Right lobe of liver (tissue), 4 donors: ENCODE results near the gene MMP13.

Source experiments
- POLR2A ChIP-seq: fragments of 450-650 bp; IDR thresholded peaks from one replicate; pipeline ENCODE4 v1.6.1; 2017; ENCODE audit warnings: antibody characterized with exemption, mild to moderate bottlenecking
- TF ChIP-seq, protein P1 (sequence below), 4 donors: fragments of 200-600 bp in 3 of 4; fragments of 450-650 bp in 1 of 4; IDR thresholded peaks; one replicate each; pipeline versions ENCODE4 v1.5.1 to v1.8.0; 2016 to 2022; ENCODE audit warnings: antibody characterized with exemption in 4 of 4, mild to moderate bottlenecking in 2 of 4
- donor health status: DM: no; HTN: no; CAD: no.
- donor health status: DM: no; HTN: no; CAD: no.
- donor health status: DM: no; HTN: yes; CAD: no.

DNA sequence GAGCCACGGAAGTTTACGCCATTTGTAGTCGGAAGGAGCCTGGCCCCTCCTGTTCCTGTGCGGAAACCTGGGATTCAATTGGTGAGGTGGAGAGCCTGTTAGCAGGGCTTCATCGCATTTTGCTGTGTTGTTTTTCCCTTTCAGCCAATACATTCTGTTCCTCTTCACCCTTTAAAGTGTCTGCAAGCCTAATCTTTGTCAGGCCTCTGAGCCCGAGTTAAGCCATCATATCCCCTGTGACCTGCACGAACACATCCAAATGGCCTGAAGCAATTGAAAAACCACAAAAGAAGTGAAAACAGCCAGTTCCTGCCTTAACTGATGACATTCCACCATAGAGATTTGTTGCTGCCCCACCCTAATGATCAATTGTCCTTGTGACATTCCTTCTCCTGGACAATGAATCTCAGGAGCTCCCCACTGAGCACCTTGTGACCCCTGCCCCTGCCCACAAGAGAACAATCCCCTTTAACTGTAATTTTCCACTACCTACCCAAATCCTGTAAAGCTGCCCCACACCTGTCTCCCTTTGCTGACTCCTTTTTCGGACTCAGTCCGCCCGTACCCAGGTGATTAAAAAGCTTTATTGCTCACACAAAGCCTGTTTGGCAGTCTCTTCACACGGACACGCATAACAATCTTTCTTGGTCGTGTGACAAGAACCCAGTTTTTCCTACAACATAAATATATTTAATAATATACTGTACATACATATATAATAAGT lies 43.6 kb downstream of the MMP13 start:
- TF ChIP-seq, protein P1, sequence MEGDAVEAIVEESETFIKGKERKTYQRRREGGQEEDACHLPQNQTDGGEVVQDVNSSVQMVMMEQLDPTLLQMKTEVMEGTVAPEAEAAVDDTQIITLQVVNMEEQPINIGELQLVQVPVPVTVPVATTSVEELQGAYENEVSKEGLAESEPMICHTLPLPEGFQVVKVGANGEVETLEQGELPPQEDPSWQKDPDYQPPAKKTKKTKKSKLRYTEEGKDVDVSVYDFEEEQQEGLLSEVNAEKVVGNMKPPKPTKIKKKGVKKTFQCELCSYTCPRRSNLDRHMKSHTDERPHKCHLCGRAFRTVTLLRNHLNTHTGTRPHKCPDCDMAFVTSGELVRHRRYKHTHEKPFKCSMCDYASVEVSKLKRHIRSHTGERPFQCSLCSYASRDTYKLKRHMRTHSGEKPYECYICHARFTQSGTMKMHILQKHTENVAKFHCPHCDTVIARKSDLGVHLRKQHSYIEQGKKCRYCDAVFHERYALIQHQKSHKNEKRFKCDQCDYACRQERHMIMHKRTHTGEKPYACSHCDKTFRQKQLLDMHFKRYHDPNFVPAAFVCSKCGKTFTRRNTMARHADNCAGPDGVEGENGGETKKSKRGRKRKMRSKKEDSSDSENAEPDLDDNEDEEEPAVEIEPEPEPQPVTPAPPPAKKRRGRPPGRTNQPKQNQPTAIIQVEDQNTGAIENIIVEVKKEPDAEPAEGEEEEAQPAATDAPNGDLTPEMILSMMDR (IDR thresholded peaks at IDR 0.05), result no peak
- no peak for TF ChIP-seq POLR2A
